NCI-H2227 treated with DMSO at 0.1 percent for 48 hours (cell line): ENCODE results near the gene OR1L6.

Experiments used
- DNase-seq: peaks from one replicate; lab custom pipeline; 2025; lab: John Stamatoyannopoulos, UW

The OR1L6 gene

GRCh38 chr9:122742003-122742402 is at the start of gene OR1L6:
TSS of gene OR1L6 (plus strand) at chr9:122742303. CDS start at chr9:122749848, 7,545 bp downstream.
- no peak for DNase-seq

GRCh38 chr9:122695696-122696095 is 46.4 kb upstream of the OR1L6 start:
- DNase-seq: no peak

- DNase-seq: no peak
Measured at GRCh38 chr9:122718038-122718437, 24.1 kb upstream of the OR1L6 start.

GRCh38 chr9:122719218-122719617 is 22.9 kb upstream of the OR1L6 start:
- DNase-seq: no peak

GRCh38 chr9:122723690-122724089 is 18.4 kb upstream of the OR1L6 start, which contains the start of gene OR1L4:
TSS of gene OR1L4 (plus strand) at chr9:122723990. CDS start at chr9:122723990, 0 bp downstream.
- no peak for DNase-seq

- no peak for DNase-seq
Measured at GRCh38 chr9:122754825-122755224, 12.7 kb downstream of the OR1L6 start.

GRCh38 chr9:122767817-122768216 is 25.7 kb downstream of the OR1L6 start:
- no peak for DNase-seq

GRCh38 chr9:122777052-122777451 is 34.9 kb downstream of the OR1L6 start:
- no peak for DNase-seq

- DNase-seq: no peak
Measured at GRCh38 chr9:122777935-122778627, 36.0 kb downstream of the OR1L6 start.

- no peak for DNase-seq
Measured at GRCh38 chr9:122779181-122779580, 37.1 kb downstream of the OR1L6 start.

- no peak for DNase-seq
Measured at GRCh38 chr9:122780026-122780425, 37.9 kb downstream of the OR1L6 start.

GRCh38 chr9:122781671-122782070 is 39.6 kb downstream of the OR1L6 start:
- no peak for DNase-seq

GRCh38 chr9:122785269-122785668 is 43.2 kb downstream of the OR1L6 start:
- no peak for DNase-seq

- DNase-seq: no peak
Measured at GRCh38 chr9:122786338-122786737, 44.2 kb downstream of the OR1L6 start.

GRCh38 chr9:122788831-122789230 is 46.7 kb downstream of the OR1L6 start, which contains the start of gene OR5C1:
TSS of gene OR5C1 (plus strand) at chr9:122788933. CDS start at chr9:122788933, 0 bp downstream.
- no peak for DNase-seq

- DNase-seq: no peak
Measured at GRCh38 chr9:122789256-122790046, 47.3 kb downstream of the OR1L6 start.

- DNase-seq: no peak
Measured at GRCh38 chr9:122791872-122792669, 50.0 kb downstream of the OR1L6 start.

- no peak for DNase-seq
Measured at GRCh38 chr9:122797316-122798063, 55.4 kb downstream of the OR1L6 start.
